HG03342 (cell line): ENCODE data around the gene TRERF1.
"Not testable (repeated sequence)": the region's sequence is repeated elsewhere in the genome, so short reads cannot be mapped to it uniquely, and the experiment has no call there.

Experiments used
- ATAC-seq: cut with Tn5 transposase; IDR thresholded peaks from one replicate; pipeline ENCODE4 v1.9.1; 2021; ENCODE audit warnings: mild to moderate bottlenecking, moderate library complexity; ENCODE audit not compliant: unreplicated experiment

The TRERF1 gene

DNA sequence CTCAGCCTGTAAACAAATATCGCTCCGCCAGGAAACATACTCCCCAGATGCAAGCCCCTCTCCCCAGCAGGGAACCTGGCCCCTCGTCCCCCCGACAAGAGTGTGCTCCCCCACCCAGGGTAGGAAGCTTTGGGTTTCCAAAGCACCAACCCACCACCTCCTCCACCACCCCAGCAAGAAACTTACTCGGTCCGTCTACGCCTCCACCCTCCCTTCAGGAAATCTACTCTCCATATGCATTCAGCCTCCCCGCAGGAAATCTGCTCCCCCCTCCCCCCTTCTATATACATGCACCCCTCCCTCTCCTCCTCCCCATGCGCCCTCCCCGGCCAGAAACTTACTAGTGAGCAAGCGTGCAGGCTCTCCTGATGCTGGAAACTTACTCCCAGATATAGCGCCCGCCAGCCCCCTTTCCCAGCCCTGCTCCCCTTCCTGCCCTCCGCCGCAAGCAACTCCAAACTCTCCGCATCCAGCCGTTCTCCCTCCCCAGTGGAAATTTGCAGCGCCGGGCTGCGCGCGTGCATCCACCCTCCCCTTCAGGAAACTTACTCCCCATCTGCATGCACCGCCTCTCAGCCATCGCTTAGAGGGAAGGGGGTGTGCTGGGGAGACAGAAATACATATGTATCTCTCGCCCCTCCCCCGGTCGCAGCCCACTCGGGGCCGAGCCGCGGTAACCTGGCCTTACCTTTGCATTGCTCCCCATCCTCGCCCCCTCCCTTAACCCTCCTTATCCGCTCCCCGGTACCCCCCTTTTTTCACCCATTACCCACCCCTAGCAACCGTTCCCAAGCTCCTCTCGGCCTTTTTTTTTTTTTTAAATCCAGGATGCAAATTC, at the start of gene TRERF1:
TSS of gene TRERF1 (minus strand) at position 594 of the 838 bp plus-strand sequence. CDS start 182,336 bp downstream, outside the sequence.
- ATAC-seq: peak; percentile 37

GRCh38 chr6:42498473-42499128, 46.9 kb upstream of the TRERF1 start:
- no peak for ATAC-seq

- ATAC-seq: no peak
These were observed 42.3 kb upstream of the TRERF1 start for GRCh38 chr6:42493914-42494539.

DNA sequence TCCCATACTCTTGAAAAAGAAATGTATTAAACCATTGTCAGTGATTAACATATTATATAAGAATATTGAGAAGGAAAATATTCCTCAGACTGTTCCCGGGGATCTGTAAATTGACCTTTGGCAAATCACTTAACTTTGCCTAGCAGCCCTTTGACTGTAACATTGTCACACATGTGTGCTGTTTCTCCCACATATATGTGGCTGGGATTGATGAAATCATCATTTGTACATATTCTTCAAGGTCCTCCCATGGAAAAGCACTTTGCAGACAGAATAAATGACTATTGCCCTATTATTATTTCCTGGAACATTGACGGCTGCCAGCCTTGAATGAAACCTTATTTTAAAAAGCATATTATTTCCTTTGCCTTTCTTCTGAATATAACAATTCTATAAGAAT, 36.4 kb upstream of the TRERF1 start:
- no peak for ATAC-seq

DNA sequence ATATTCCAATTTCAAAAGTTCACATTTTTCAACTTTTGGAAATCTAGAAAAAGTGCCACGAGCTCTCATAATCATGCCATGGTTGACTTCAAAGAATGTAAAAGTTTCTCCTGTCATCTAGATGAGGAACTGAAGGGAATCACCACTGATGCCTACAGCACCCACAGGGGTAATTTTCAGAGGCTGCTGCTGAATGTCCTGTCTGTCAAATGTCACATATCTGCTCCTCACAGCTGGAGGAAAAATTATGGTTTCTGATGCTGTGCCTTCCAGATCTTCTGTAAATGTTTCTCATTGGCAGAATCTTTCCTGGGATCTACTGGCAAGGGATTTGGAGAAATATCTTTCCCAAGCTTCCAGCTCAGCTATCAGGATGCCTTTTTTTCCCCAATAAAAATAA, 32.5 kb upstream of the TRERF1 start:
- ATAC-seq: no peak

GRCh38 chr6:42482174-42482573, 30.4 kb upstream of the TRERF1 start:
- ATAC-seq: no peak

GRCh38 chr6:42471714-42472113, 20.0 kb upstream of the TRERF1 start:
- ATAC-seq: no peak

- no peak for ATAC-seq
These were observed 19.4 kb upstream of the TRERF1 start for GRCh38 chr6:42471142-42471541.

- ATAC-seq: no peak
These were observed 16.5 kb upstream of the TRERF1 start for GRCh38 chr6:42468273-42468672.

GRCh38 chr6:42467651-42468050, 15.9 kb upstream of the TRERF1 start:
- no peak for ATAC-seq

DNA sequence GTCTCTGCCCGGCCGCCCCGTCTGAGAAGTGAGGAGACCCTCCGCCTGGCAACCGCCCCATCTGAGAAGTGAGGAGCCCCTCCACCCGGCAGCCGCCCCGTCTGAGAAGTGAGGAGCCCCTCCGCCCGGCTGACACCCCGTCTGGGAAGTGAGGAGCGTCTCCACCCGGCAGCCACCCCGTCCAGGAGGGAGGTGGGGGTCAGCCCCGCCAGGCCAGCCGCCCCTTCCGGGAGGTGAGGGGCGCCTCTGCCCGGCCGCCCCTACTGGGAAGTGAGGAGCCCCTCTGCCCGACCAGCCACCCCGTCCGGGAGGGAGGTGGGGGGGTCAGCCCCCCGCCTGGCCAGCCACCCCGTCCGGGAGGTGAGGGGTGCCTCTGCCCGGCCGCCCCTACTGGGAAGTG, 14.7 kb upstream of the TRERF1 start:
- ATAC-seq: not testable (repeated sequence)

DNA sequence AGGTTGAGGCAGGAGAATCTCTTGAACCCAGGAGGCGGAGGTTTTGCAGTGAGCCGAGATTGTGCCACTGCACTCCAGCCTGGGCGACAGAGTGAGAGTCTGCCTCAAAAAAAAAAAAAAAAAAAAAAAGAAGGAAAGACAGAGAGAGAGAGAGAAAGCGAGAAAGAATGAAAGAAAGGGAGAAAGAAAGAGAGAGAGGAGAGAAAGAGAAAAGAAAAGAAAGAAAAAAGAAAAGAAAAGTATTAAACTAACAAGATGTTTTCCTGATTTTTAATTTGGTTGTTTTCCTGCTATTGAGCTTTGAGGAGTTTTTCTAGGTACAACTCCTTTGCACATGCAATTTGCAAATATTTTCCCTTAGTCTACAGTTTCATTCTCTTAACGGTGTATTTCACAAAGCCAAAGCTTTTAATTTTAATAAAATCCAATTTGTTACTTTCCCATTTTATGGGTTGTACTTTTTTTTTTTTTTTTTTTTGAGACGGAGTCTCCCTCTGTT, 10.8 kb upstream of the TRERF1 start:
- ATAC-seq: no peak

GRCh38 chr6:42460883-42461282, 9.2 kb upstream of the TRERF1 start:
- no peak for ATAC-seq

- no peak for ATAC-seq
These were observed 8.2 kb upstream of the TRERF1 start for GRCh38 chr6:42459888-42460287.

- no peak for ATAC-seq
These were observed 2.7 kb upstream of the TRERF1 start for GRCh38 chr6:42454428-42454791.

DNA sequence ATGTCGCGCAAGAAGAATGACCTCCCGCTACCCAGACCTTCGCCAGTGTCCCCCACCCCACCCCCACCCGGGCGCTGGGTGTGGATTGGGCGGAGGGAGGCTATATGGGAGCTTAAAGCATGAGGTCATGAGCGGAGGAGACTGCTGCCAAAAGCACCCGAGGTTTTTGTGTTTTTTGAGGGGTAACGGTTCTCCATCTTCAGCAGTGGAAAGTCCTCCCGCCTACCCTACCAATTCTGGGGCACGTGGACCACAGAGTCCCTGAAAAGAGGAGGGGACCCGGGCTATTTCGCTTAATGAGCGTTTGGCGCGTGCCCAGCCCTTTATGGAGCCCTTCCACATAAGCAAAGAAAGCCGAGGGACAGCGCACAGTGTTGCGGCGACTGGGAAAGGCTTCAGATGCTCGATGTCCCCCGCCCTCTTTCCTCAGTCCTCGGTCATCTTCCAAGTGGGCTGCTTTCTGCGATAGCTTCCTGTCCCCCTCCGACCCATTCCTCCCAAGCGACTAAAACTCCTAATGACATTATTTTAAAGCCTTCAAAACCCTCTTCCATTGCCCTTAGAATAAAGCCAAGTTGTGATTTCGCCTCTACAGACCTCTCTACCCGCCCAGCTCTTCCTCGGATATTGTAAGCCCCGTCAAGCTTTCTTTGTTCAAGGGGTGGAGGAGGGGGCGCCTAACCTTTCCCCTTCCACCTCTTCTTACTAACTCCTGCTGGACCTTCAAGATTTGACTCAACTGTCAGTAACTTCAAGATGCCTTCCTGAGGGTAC, 2.1 kb upstream of the TRERF1 start:
- no peak for ATAC-seq

- peak; percentile 42 for ATAC-seq
These were observed 1.4 kb upstream of the TRERF1 start for GRCh38 chr6:42453031-42453653.

- ATAC-seq: peak; percentile 32
These were observed 675 bp upstream of the TRERF1 start for GRCh38 chr6:42452171-42453030.

- ATAC-seq: no peak
These were observed 1.0 kb downstream of the TRERF1 start for GRCh38 chr6:42450477-42451332.
